Measurements from ENCODE around the gene FTL. TPM values are rescaled to one million over a fixed set of nuclear protein-coding genes. Genes with fewer than 3 reads are reported as not detected.
"Not testable (repeated sequence)": the region's sequence is repeated elsewhere in the genome, so short reads cannot be mapped to it uniquely, and the experiment has no call there.

The FTL gene
- total RNA-seq, 6 experiments from 2014 or later = 2,438 to 4,450 (median 3,824) TPM

DNA sequence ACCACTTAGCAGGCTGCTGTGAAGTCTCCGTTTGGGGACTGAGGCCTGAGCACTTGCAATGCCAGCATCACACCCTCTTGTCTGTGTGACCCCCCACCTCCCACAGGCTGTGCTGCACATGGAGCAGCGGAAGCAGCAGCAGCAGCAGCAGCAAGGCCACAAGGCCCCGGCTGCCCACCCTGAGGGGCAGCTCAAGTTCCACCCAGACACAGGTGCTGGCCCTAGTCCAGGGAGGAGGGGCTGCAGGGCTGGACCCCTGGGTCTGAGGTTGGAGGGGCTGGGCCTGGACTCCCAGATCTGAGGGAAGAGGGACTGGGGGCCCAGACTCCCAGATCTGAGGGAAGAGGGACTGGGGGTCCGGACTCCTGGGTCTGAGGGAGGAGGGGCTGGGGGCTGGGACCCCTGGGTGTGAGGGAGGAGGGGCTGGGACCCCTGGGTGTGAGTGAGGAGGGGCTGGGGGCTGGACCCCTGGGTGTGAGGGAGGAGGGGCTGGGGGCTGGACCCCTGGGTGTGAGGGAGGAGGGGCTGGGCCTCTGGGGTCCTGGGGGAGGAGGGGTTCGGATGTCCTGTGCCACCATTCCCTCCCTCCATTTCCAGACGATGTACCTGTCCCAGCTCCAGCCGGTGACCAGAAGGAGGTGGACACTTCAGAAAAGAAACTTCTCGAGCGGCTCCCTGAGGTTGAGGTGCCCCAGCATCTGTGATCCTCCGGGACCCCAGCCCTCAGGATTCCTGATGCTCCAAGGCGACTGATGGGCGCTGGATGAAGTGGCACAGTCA is 43.2 kb upstream of the FTL start:
- peaks cover 19% of the 10 kb centered on the region for H3K4me1 Mint-ChIP-seq (ENCODE audit: low read depth)
- H3K27ac Mint-ChIP-seq = no peak overlapping the region
- H3K27me3 Mint-ChIP-seq (ENCODE audit: insufficient read depth) = no peaks in the 10 kb centered on the region; the same call in 1 of the 2 replicates
- TF ChIP-seq, protein P1, sequence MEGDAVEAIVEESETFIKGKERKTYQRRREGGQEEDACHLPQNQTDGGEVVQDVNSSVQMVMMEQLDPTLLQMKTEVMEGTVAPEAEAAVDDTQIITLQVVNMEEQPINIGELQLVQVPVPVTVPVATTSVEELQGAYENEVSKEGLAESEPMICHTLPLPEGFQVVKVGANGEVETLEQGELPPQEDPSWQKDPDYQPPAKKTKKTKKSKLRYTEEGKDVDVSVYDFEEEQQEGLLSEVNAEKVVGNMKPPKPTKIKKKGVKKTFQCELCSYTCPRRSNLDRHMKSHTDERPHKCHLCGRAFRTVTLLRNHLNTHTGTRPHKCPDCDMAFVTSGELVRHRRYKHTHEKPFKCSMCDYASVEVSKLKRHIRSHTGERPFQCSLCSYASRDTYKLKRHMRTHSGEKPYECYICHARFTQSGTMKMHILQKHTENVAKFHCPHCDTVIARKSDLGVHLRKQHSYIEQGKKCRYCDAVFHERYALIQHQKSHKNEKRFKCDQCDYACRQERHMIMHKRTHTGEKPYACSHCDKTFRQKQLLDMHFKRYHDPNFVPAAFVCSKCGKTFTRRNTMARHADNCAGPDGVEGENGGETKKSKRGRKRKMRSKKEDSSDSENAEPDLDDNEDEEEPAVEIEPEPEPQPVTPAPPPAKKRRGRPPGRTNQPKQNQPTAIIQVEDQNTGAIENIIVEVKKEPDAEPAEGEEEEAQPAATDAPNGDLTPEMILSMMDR (IDR thresholded peaks at IDR 0.05) = no peak
- H3K36me3 Mint-ChIP-seq (ENCODE audit: low read depth) = peaks cover 18% of the 10 kb centered on the region
- H3K4me3 Mint-ChIP-seq = no peak overlapping the region
- no peaks in the 10 kb centered on the region for H3K9me3 Mint-ChIP-seq
- no peak for DNase-seq

DNA sequence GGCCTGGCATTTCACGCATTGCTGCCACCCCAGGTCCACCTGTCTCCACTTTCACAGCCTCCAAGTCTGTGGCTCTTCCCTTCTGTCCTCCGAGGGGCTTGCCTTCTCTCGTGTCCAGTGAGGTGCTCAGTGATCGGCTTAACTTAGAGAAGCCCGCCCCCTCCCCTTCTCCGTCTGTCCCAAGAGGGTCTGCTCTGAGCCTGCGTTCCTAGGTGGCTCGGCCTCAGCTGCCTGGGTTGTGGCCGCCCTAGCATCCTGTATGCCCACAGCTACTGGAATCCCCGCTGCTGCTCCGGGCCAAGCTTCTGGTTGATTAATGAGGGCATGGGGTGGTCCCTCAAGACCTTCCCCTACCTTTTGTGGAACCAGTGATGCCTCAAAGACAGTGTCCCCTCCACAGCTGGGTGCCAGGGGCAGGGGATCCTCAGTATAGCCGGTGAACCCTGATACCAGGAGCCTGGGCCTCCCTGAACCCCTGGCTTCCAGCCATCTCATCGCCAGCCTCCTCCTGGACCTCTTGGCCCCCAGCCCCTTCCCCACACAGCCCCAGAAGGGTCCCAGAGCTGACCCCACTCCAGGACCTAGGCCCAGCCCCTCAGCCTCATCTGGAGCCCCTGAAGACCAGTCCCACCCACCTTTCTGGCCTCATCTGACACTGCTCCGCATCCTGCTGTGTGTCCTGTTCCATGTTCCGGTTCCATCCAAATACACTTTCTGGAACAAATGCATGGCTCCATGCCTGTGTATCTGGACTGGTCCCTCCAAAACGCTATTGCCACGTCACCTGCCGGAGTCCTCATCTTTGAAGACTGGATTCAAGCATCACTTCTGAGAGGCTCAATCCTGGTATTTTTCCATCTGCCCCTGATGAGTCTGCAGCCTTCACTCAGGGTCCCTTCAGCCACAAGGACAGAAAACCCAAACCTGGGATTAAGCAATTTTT is 42.3 kb upstream of the FTL start:
- H3K27ac Mint-ChIP-seq = no peak overlapping the region; the same call in 1 of the 2 replicates

DNA sequence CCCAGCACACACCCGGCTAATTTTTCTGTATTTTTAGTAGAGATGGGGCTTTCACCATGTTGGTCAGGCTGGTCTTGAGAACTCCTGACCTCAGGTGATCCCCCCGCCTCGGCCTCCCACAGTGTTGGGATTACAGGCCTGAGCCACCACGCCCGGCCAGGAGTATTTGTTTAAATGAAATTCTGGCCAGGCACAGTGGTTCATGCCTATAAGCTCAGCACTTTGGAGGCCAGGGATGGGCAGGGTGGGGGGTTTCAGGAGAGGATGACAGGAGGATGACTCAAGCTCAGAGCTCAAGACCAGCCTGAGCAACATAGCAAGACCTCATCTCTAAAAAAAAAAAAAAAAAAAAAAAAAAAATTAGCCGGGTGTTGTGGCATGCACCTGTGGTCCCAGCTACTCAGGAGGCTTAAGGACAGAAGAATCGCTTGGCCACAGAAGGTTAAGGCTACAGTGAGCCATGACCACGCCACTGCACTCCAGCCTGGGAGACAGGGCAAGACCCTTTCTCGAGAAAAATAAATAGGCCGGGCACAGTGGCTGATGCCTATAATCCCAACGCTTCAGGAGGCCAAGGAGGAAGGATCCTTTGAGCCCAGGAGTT is 39.8 kb upstream of the FTL start:
- H3K27ac Mint-ChIP-seq = peak overlapping the region; percentile 77
- H3K9me3 Mint-ChIP-seq = no peaks in the 10 kb centered on the region
- DNase-seq = peak; percentile 75
- no peak overlapping the region for H3K4me3 Mint-ChIP-seq
- peaks cover 3% of the 10 kb centered on the region for H3K27me3 Mint-ChIP-seq (ENCODE audit: insufficient read depth)
- peaks cover 5% of the 10 kb centered on the region; the same call in 1 of the 2 replicates for H3K36me3 Mint-ChIP-seq (ENCODE audit: low read depth)
- peaks cover 22% of the 10 kb centered on the region for H3K4me1 Mint-ChIP-seq (ENCODE audit: low read depth)
- TF ChIP-seq, protein P1 (IDR thresholded peaks at IDR 0.05) = no peak

More for the DNA sequence above, 42.3 kb upstream of the FTL start:
- Mint-ChIP-seq H3K9me3 (no peaks in the 10 kb centered on the region), H3K4me3 (no peak overlapping the region), H3K27me3 (ENCODE audit: insufficient read depth) (no peaks in the 10 kb centered on the region; the same call in 1 of the 2 replicates), H3K36me3 (ENCODE audit: low read depth) (peaks cover 17% of the 10 kb centered on the region), H3K4me1 (ENCODE audit: low read depth) (peaks cover 22% of the 10 kb centered on the region)
- TF ChIP-seq, protein P1 (IDR thresholded peaks at IDR 0.05) = no peak
- DNase-seq = no peak

DNA sequence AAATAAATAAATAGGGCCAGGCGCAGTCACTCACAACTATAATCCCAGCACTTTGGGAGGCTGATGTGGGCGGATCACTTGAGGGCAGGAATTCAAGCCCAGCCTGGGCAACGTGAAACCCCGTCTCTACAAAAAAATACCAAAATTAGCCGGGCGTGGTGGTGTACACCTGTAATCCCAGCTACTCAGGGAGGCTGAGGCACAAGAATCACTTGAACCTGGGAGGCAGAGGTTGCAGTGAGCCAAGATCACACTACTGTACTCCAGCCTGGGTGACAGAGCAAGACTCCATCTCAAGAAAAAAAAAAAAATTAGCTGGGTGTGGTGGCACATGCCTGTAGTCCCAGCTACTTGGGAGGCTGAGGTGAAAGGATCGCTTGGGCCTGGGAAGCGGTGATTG is 39.2 kb upstream of the FTL start:
- not testable (repeated sequence) for H3K36me3 Mint-ChIP-seq (ENCODE audit: low read depth)

DNA sequence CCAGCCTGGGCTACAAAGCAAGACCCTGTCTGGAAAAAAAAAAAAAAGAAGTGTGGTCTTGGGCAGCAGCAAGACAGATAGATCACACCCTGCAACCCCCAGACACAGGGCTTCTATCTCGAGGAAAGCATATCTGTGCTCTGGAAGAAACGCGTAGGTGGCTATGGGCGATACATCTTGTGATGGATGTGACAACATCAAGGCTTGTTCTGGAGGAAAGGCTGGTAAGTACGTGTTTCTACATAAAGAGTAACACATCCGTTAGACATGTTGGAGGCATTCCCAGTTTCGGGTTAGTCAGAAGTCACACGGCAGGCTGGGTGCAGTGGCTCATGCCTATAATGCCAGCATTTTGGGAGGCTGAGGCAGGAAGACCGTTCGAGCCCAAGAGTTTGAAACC is 38.2 kb upstream of the FTL start:
- Mint-ChIP-seq H3K27me3 (ENCODE audit: insufficient read depth) (peaks cover 9% of the 10 kb centered on the region), H3K4me1 (ENCODE audit: low read depth) (peaks cover 22% of the 10 kb centered on the region), H3K36me3 (ENCODE audit: low read depth) (peaks cover 5% of the 10 kb centered on the region; the same call in 1 of the 2 replicates), H3K27ac (peak overlapping the region; percentile 82), H3K9me3 (no peaks in the 10 kb centered on the region), H3K4me3 (peak overlapping the region; percentile 11)
- peak; percentile 96 for DNase-seq
- TF ChIP-seq, protein P1 (IDR thresholded peaks at IDR 0.05) = no peak

More for the DNA sequence above, 39.2 kb upstream of the FTL start:
- H3K9me3 Mint-ChIP-seq; H3K4me3 Mint-ChIP-seq; H3K27me3 Mint-ChIP-seq (ENCODE audit: insufficient read depth); DNase-seq: not testable (repeated sequence)
- Mint-ChIP-seq H3K27ac (peak overlapping the region; percentile 82), H3K4me1 (ENCODE audit: low read depth) (peaks cover 22% of the 10 kb centered on the region)

DNA sequence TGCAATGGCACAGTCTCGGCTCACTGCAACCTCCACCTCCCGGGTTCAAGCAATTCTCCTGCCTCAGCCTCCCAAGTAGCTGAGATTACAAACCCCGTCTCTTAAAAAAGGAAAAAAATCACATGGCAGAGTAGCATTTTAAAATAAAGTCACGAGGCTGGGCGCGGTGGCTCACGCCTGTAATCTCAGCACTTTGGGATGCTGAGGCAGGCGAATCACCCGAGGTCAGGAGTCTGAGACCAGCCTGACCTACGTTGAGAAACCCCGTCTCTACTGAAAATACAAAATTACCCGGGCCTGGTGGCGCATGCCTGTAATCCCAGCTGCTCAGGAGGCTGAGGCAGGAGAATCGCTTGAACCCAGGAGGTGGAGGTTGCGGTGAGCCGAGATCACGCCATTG is 37.4 kb upstream of the FTL start:
- not testable (repeated sequence) for DNase-seq; H3K36me3 Mint-ChIP-seq (ENCODE audit: low read depth); H3K4me3 Mint-ChIP-seq; H3K9me3 Mint-ChIP-seq; H3K27ac Mint-ChIP-seq
- Mint-ChIP-seq H3K4me1 (ENCODE audit: low read depth) (peaks cover 22% of the 10 kb centered on the region), H3K27me3 (ENCODE audit: insufficient read depth) (peaks cover 13% of the 10 kb centered on the region)

Data from HFFc6 (cell line).